Activated T-helper 2 cell treated with anti-CD3 and anti-CD28 coated beads, Interferon-gamma antibody, Interleukin-2, Interleukin-4, amounts not matched to agents 10 μg/mL and 5 μg/mL and 100 μg/mL, durations not matched to agents 14 hours and 24 hours and 36 hours (primary cell): ENCODE results near the gene HSPBP1. TPM values are rescaled to one million over a fixed set of nuclear protein-coding genes. Genes with fewer than 3 reads are reported as not detected.

Experiments used
- DNase-seq: peaks from one replicate; pipeline ENCODE4 v3.0.0; 2021; ENCODE audit warnings: low spot score
- H3K27ac Mint-ChIP-seq: one replicate; pipeline ENCODE4 v1.8.0; 2021; ENCODE audit warnings: mixed read lengths
- H3K27me3 Mint-ChIP-seq: one replicate; pipeline ENCODE4 v1.8.0; 2021; ENCODE audit warnings: low read depth, mixed read lengths
- H3K36me3 Mint-ChIP-seq: one replicate; pipeline ENCODE4 v1.8.0; 2021; ENCODE audit warnings: low read depth, mixed read lengths
- H3K4me1 Mint-ChIP-seq: one replicate; pipeline ENCODE4 v1.8.0; 2021; ENCODE audit warnings: low read depth, mixed read lengths
- H3K4me3 Mint-ChIP-seq: one replicate; pipeline ENCODE4 v1.8.0; 2021; ENCODE audit warnings: low read depth, mild to moderate bottlenecking, moderate library complexity, mixed read lengths
- H3K9me3 Mint-ChIP-seq: one replicate; pipeline ENCODE4 v1.8.0; 2021; ENCODE audit warnings: mixed read lengths
- intact Hi-C: fragments of 100-400 bp; cut with micrococcal nuclease; formaldehyde crosslinking; loops from one replicate; pipeline ENCODE4 v1.15.1; 2023
- total RNA-seq: library from RNA; stranded (reverse); gene quantifications from 2 replicates; pipeline ENCODE4 v1.2.3, GENCODE V29; 2022

HSPBP1 gene
- total RNA-seq, 1 donor from 2014 or later = 59.3 TPM

- no peaks in the 10 kb centered on the region for H3K36me3 Mint-ChIP-seq
- H3K4me1 Mint-ChIP-seq = no peaks in the 10 kb centered on the region
- intact Hi-C loops = no loop called here
- H3K27ac Mint-ChIP-seq = no peak overlapping the region
- H3K9me3 Mint-ChIP-seq = no peaks in the 10 kb centered on the region
- H3K4me3 Mint-ChIP-seq = no peak overlapping the region
- no peaks in the 10 kb centered on the region for H3K27me3 Mint-ChIP-seq
- no peak for DNase-seq
Observed at GRCh38 chr19:55312621-55313512, 33.0 kb upstream of the HSPBP1 start.

DNA sequence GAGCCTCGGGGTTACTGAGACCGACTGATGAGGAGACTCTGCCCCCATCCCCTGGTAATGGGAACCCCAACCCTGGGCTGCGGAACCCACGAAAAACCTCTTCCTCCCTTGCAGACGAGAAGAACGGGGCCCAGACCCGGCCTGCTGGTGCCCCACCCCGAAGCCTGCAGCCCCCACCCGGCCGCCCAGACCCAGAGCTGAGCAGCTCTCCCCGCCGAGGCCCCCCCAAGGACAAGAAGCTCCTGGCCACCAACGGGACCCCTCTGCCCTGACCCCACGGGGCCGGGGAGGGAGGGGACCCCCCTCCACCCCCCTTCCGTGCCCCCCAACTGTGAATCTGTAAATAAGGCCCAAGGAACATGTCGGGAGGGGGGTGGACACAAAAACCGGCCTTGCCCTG is 31.9 kb upstream of the HSPBP1 start:
- Mint-ChIP-seq H3K27me3 (no peaks in the 10 kb centered on the region), H3K4me1 (no peaks in the 10 kb centered on the region), H3K4me3 (no peak overlapping the region), H3K36me3 (no peaks in the 10 kb centered on the region), H3K9me3 (no peaks in the 10 kb centered on the region), H3K27ac (no peak overlapping the region)
- intact Hi-C loops = no loop called here
- DNase-seq = no peak

- no peaks in the 10 kb centered on the region for H3K9me3 Mint-ChIP-seq
- intact Hi-C loops = no loop called here
- no peaks in the 10 kb centered on the region for H3K36me3 Mint-ChIP-seq
- H3K4me1 Mint-ChIP-seq = no peaks in the 10 kb centered on the region
- H3K27me3 Mint-ChIP-seq = no peaks in the 10 kb centered on the region
- DNase-seq = no peak
- H3K27ac Mint-ChIP-seq = no peak overlapping the region
- H3K4me3 Mint-ChIP-seq = no peak overlapping the region
Observed at GRCh38 chr19:55311397-55311796, 31.5 kb upstream of the HSPBP1 start.

DNA sequence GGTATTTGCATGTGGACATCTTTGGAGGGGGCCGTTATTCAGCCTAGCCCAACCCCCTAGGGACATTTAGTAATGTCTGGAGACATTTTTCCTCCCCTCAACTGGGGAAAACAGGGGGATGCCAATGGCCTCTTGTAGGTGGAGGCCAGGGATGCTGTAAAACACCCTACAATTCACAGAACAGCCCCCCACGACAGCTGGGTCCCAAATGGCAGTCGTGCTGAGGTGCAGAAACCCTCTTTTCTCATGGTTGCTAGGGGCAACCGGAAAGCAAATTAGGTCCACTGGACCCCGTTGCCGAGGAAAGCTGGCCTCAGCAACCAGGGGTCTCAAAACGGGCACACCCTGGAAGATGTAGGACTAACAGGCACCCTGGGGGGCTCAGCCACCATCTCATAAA is 30.6 kb upstream of the HSPBP1 start:
- Mint-ChIP-seq H3K9me3 (no peaks in the 10 kb centered on the region), H3K27me3 (no peaks in the 10 kb centered on the region), H3K36me3 (peaks cover under 1% of the 10 kb centered on the region), H3K4me1 (peaks cover 1% of the 10 kb centered on the region), H3K27ac (no peak overlapping the region), H3K4me3 (no peak overlapping the region)
- no peak for DNase-seq
- intact Hi-C loops = no loop called here

DNA sequence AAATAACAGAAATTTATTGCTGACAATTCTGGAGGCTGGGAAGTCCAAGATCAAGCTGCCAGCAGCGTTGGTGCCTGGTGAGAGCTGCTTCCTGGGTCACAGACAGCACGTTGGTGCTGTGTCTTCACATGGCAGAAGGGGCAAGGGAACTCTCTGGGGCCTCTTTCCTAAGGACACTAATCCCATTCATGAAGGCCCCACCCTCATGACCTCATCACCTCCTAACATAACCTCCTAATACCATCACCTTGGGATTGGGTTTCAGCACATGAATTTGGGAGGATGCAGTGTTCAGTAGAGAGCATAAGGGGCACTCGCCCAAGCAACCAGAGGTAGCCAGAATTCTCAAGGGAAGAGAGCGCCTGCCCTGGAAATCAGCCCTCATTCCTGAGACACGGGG is 29.5 kb upstream of the HSPBP1 start:
- Mint-ChIP-seq H3K4me3 (no peak overlapping the region), H3K4me1 (peaks cover 4% of the 10 kb centered on the region), H3K36me3 (peaks cover 3% of the 10 kb centered on the region), H3K27ac (no peak overlapping the region), H3K9me3 (no peaks in the 10 kb centered on the region), H3K27me3 (no peaks in the 10 kb centered on the region)
- intact Hi-C loops = no loop called here
- no peak for DNase-seq

GRCh38 chr19:55308281-55308680 is 28.4 kb upstream of the HSPBP1 start:
- Mint-ChIP-seq H3K36me3 (peaks cover 3% of the 10 kb centered on the region), H3K27me3 (no peaks in the 10 kb centered on the region), H3K27ac (no peak overlapping the region), H3K4me3 (no peak overlapping the region), H3K9me3 (no peaks in the 10 kb centered on the region), H3K4me1 (peaks cover 4% of the 10 kb centered on the region)
- intact Hi-C loops = no loop called here
- no peak for DNase-seq

- intact Hi-C loops = no loop called here
- H3K27me3 Mint-ChIP-seq = no peaks in the 10 kb centered on the region
- no peak overlapping the region for H3K4me3 Mint-ChIP-seq
- H3K9me3 Mint-ChIP-seq = no peaks in the 10 kb centered on the region
- DNase-seq = no peak
- H3K36me3 Mint-ChIP-seq = peaks cover 3% of the 10 kb centered on the region
- H3K27ac Mint-ChIP-seq = no peak overlapping the region
- peaks cover 4% of the 10 kb centered on the region for H3K4me1 Mint-ChIP-seq
Observed at GRCh38 chr19:55306712-55307111, 26.8 kb upstream of the HSPBP1 start.

DNA sequence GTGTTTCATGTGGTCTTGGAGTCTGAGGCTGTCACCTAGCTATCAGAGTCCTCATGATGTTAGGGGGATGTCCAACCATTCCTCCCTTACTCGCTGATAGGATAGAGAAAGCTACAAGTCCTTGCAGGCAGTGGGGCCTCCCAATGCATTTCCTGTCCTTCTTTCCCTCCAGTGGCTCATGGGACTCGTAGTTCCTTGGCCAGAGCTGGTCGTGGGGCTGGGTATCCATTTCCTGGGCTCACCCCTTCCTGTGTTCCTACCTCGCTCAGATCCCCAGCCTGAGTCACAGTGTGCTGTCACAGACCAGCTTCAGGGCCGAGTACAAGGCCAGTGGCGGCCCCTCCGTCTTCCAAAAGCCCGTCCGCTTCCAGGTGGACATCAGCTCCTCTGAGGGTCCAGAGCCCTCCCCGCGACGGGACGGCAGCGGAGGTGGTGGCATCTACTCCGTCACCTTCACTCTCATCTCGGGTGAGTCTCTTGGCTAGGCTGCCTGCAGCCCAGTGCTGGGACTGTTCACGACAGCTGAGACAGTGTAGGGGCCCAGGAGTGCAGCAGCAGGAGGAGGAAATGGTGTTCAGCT is 26.2 kb upstream of the HSPBP1 start:
- Mint-ChIP-seq H3K9me3 (no peaks in the 10 kb centered on the region), H3K36me3 (peaks cover 3% of the 10 kb centered on the region), H3K4me3 (no peak overlapping the region), H3K4me1 (peaks cover 4% of the 10 kb centered on the region), H3K27ac (no peak overlapping the region), H3K27me3 (no peaks in the 10 kb centered on the region)
- intact Hi-C loops = no loop called here
- no peak for DNase-seq

- peaks cover 3% of the 10 kb centered on the region for H3K36me3 Mint-ChIP-seq
Observed at GRCh38 chr19:55305491-55305890, 25.6 kb upstream of the HSPBP1 start.

GRCh38 chr19:55304980-55305379 is 25.1 kb upstream of the HSPBP1 start:
- H3K4me3 Mint-ChIP-seq = no peak overlapping the region
- no peak for DNase-seq
- peaks cover 4% of the 10 kb centered on the region for H3K4me1 Mint-ChIP-seq
- H3K27me3 Mint-ChIP-seq = no peaks in the 10 kb centered on the region
- no peaks in the 10 kb centered on the region for H3K9me3 Mint-ChIP-seq
- no peak overlapping the region for H3K27ac Mint-ChIP-seq
- peaks cover 3% of the 10 kb centered on the region for H3K36me3 Mint-ChIP-seq
- intact Hi-C loops = loop anchor here (5.0 kb wide), 1 partner anchor 82 kb away; the partner anchor contains the start of gene RPL28

More at GRCh38 chr19:55305491-55305890, 25.6 kb upstream of the HSPBP1 start:
- Mint-ChIP-seq H3K4me1 (peaks cover 4% of the 10 kb centered on the region), H3K4me3 (no peak overlapping the region), H3K27me3 (no peaks in the 10 kb centered on the region), H3K27ac (no peak overlapping the region), H3K9me3 (no peaks in the 10 kb centered on the region)
- peak; percentile 22 for DNase-seq
- intact Hi-C loops = no loop called here

- intact Hi-C loops = loop anchor here (5.0 kb wide), 1 partner anchor 83 kb away; the partner anchor contains the start of gene RPL28
- H3K36me3 Mint-ChIP-seq = peaks cover 3% of the 10 kb centered on the region
Observed at GRCh38 chr19:55304279-55304978, 24.5 kb upstream of the HSPBP1 start.

DNA sequence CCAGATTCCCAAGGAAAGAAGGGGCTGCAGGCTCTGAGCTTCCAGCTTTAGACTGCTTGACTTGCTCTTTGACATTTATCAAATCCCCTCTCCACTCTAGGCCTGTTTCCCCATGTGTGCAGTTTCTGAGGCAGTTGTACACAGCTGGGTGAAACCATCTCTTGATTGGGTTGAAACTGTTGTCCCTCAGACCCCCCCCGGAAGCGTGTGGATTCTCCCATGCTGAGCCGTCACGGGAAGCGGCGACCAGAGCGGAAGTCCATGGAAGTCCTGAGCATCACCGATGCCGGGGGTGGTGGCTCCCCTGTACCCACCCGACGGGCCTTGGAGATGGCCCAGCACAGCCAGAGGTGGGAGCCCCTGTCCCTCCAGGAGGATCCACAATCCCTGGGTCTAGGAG is 23.6 kb upstream of the HSPBP1 start:
- no peak overlapping the region for H3K4me3 Mint-ChIP-seq
- H3K27ac Mint-ChIP-seq = no peak overlapping the region
- no peaks in the 10 kb centered on the region for H3K9me3 Mint-ChIP-seq
- peaks cover 4% of the 10 kb centered on the region for H3K4me1 Mint-ChIP-seq
- peaks cover 3% of the 10 kb centered on the region for H3K36me3 Mint-ChIP-seq
- intact Hi-C loops = loop anchor here (5.0 kb wide), 1 partner anchor 84 kb away; the partner anchor contains the start of gene RPL28
- no peak for DNase-seq
- H3K27me3 Mint-ChIP-seq = no peaks in the 10 kb centered on the region

More at GRCh38 chr19:55304279-55304978, 24.5 kb upstream of the HSPBP1 start:
- Mint-ChIP-seq H3K4me3 (no peak overlapping the region), H3K27me3 (no peaks in the 10 kb centered on the region), H3K27ac (no peak overlapping the region), H3K4me1 (peaks cover 4% of the 10 kb centered on the region), H3K9me3 (no peaks in the 10 kb centered on the region)
- no peak for DNase-seq
